Measurements from ENCODE around the gene NANS. TPM values are rescaled to one million over a fixed set of nuclear protein-coding genes. Genes with fewer than 3 reads are reported as not detected.
A peak's percentile ranks its signal among the peaks of the same experiment; 100 is the strongest.

The NANS gene
- polyA plus RNA-seq, 3 donors = 41.3 to 109 (median 95.9) TPM

- H3K27ac ChIP-seq (ENCODE audit: low read depth in 1 of 2, low read length in 2 of 2) = no peak overlapping the region
- H3K4me3 Mint-ChIP-seq = no peak overlapping the region
- H3K4me3 ChIP-seq (replicated peaks in 1 of 3; ENCODE audit: low read depth in 2 of 3, low read length in 3 of 3) = no peak overlapping the region
- peaks cover 2 to 4% of the 10 kb centered on the region in 2 donors for H3K36me3 Mint-ChIP-seq
- H3K4me2 ChIP-seq (replicated peaks; ENCODE audit: extremely low read depth, low read length, poor library complexity, severe bottlenecking) = no peak overlapping the region
- no peak overlapping the region for H3K9ac ChIP-seq (ENCODE audit: insufficient read depth, low read length, poor library complexity, severe bottlenecking)
- H3K27me3 Mint-ChIP-seq (ENCODE audit: low read depth in 3 of 3) = peaks cover 0 to 3% (median 0%) of the 10 kb centered on the region in 3 donors
- H3K79me2 ChIP-seq (ENCODE audit: insufficient read depth, low read length) = peaks cover 52% of the 10 kb centered on the region
- H3K9me3 ChIP-seq (replicated peaks in 1 of 2; ENCODE audit: control insufficient read depth in 1 of 2, insufficient read depth in 1 of 2, low read length in 2 of 2) = peaks cover 0 to 6% of the 10 kb centered on the region in 2 donors
- H4K20me1 ChIP-seq (ENCODE audit: insufficient read depth, low read length) = no peaks in the 10 kb centered on the region
- no peaks in the 10 kb centered on the region for H3K27me3 ChIP-seq (ENCODE audit: control insufficient read depth in 2 of 2, insufficient read depth in 2 of 2, low read length in 2 of 2)
- H3K9me3 Mint-ChIP-seq = peaks cover 0 to 8% (median 5%) of the 10 kb centered on the region in 7 donors
- peaks cover 27 to 44% of the 10 kb centered on the region in 2 donors for H3K4me1 ChIP-seq (ENCODE audit: control insufficient read depth in 1 of 2, insufficient read depth in 2 of 2, low read length in 2 of 2)
- H2AFZ ChIP-seq (ENCODE audit: insufficient read depth, low read depth, low read length, poor library complexity, severe bottlenecking) = no peak overlapping the region
- H3K4me1 Mint-ChIP-seq = peaks cover 43% of the 10 kb centered on the region
- peaks cover 0 to 7% of the 10 kb centered on the region in 2 donors for H3K36me3 ChIP-seq (replicated peaks in 1 of 2; ENCODE audit: control insufficient read depth in 1 of 2, insufficient read depth in 2 of 2, low read length in 2 of 2)
- no CpG with 5 or more reads among the region's 5 CpGs for WGBS (ENCODE audit: insufficient coverage)
- no peak for DNase-seq
- peak overlapping the region in 1 of 7 donors; percentile 47 for H3K27ac Mint-ChIP-seq
- intact Hi-C loops (cut with micrococcal nuclease) = no loop called here
- TF ChIP-seq CTCF (IDR thresholded peaks at IDR 0.05) = no peak
Observed at GRCh38 chr9:98047002-98047401, 9.5 kb upstream of the NANS start.

- Mint-ChIP-seq H3K36me3 (peaks cover 4 to 8% of the 10 kb centered on the region in 2 donors), H3K9me3 (peaks cover 0 to 8% (median 0%) of the 10 kb centered on the region in 7 donors), H3K27me3 (ENCODE audit: low read depth in 3 of 3) (peaks cover 0 to 3% (median 0%) of the 10 kb centered on the region in 3 donors), H3K4me3 (no peak overlapping the region), H3K4me1 (peaks cover 35% of the 10 kb centered on the region), H3K27ac (peak overlapping the region in 1 of 7 donors; percentile 32)
- Histone ChIP-seq H3K4me3 (replicated peaks in 1 of 3; ENCODE audit: low read depth in 2 of 3, low read length in 3 of 3) (no peak overlapping the region), H3K9me3 (replicated peaks in 1 of 2; ENCODE audit: control insufficient read depth in 1 of 2, insufficient read depth in 1 of 2, low read length in 2 of 2) (no peaks in the 10 kb centered on the region), H4K20me1 (ENCODE audit: insufficient read depth, low read length) (no peaks in the 10 kb centered on the region), H3K4me2 (replicated peaks; ENCODE audit: extremely low read depth, low read length, poor library complexity, severe bottlenecking) (no peak overlapping the region), H3K36me3 (replicated peaks in 1 of 2; ENCODE audit: control insufficient read depth in 1 of 2, insufficient read depth in 2 of 2, low read length in 2 of 2) (peaks cover 0 to 8% of the 10 kb centered on the region in 2 donors), H2AFZ (ENCODE audit: insufficient read depth, low read depth, low read length, poor library complexity, severe bottlenecking) (no peak overlapping the region), H3K79me2 (ENCODE audit: insufficient read depth, low read length) (peaks cover 52% of the 10 kb centered on the region), H3K4me1 (ENCODE audit: control insufficient read depth in 1 of 2, insufficient read depth in 2 of 2, low read length in 2 of 2) (peaks cover 21 to 33% of the 10 kb centered on the region in 2 donors), H3K9ac (ENCODE audit: insufficient read depth, low read length, poor library complexity, severe bottlenecking) (no peak overlapping the region), H3K27ac (ENCODE audit: low read depth in 1 of 2, low read length in 2 of 2) (no peak overlapping the region), H3K27me3 (ENCODE audit: control insufficient read depth in 2 of 2, insufficient read depth in 2 of 2, low read length in 2 of 2) (no peaks in the 10 kb centered on the region)
- intact Hi-C loops (cut with micrococcal nuclease) = loop anchor here in 1 of 2 donors (10.0 kb wide), 1 partner anchor 65 kb away; the partner anchor contains the start of gene ANP32B
- no peak for DNase-seq
- 13% methylated on average over 1 of the region's 1 CpG for WGBS (ENCODE audit: insufficient coverage)
- TF ChIP-seq CTCF (IDR thresholded peaks at IDR 0.05) = no peak
Observed at GRCh38 chr9:98049288-98050072, 7.1 kb upstream of the NANS start.

All from CD14-positive monocyte (primary cell).